Lung microvascular endothelial cell (primary cell): ENCODE data around the gene PARP14. TPM values are rescaled to one million over a fixed set of nuclear protein-coding genes. Genes with fewer than 3 reads are reported as not detected.
A peak's percentile ranks its signal among the peaks of the same experiment; 100 is the strongest.
"Not testable (repeated sequence)": the region's sequence is repeated elsewhere in the genome, so short reads cannot be mapped to it uniquely, and the experiment has no call there.

ENCODE experiments used
- DNase-seq, 2 donors: peaks; one replicate each; pipeline versions ENCODE4 v3.0.0 to v3.0.0-alpha.2; 2010; ENCODE audit warnings: low read depth in 2 of 2
- total RNA-seq: library from RNA; depleted of rRNA; stranded (reverse); fragments of >200 nt; gene quantifications from 2 replicates; pipeline ENCODE4 v1.2.1, GENCODE V29; 2014

Gene PARP14
- 51.6 and 56.7 TPM in 2 replicates for total RNA-seq

GRCh38 chr3:122680475-122681283 lies at the start of gene PARP14:
Gene PARP14, plus strand, starts transcription at chr3:122680839. Its CDS starts 45 bp downstream, at chr3:122680884.
- peak; percentile 81 to 83 for DNase-seq

- DNase-seq, result no peak
Observed at GRCh38 chr3:122635789-122636188, 44.9 kb upstream of the PARP14 start.

- DNase-seq, result no peak
Observed at GRCh38 chr3:122636697-122637096, 43.9 kb upstream of the PARP14 start.

GRCh38 chr3:122640437-122640999 lies 40.1 kb upstream of the PARP14 start:
- no peak for DNase-seq

GRCh38 chr3:122642935-122643334 lies 37.7 kb upstream of the PARP14 start:
- DNase-seq, result no peak

- DNase-seq, result no peak
Observed at GRCh38 chr3:122646146-122646988, 34.3 kb upstream of the PARP14 start.

- DNase-seq, result not testable (repeated sequence)
Observed at GRCh38 chr3:122651233-122651907, 29.3 kb upstream of the PARP14 start.

GRCh38 chr3:122651962-122652361 lies 28.7 kb upstream of the PARP14 start:
- not testable (repeated sequence) for DNase-seq

- not testable (repeated sequence) for DNase-seq
Observed at GRCh38 chr3:122658336-122658735, 22.3 kb upstream of the PARP14 start.

- no peak for DNase-seq
Observed at GRCh38 chr3:122660297-122660974, 20.2 kb upstream of the PARP14 start.

GRCh38 chr3:122661633-122662032 lies 19.0 kb upstream of the PARP14 start:
- DNase-seq, result peak in 1 of 2 donors; percentile 18

- no peak for DNase-seq
Observed at GRCh38 chr3:122662505-122662904, 18.1 kb upstream of the PARP14 start.

- DNase-seq, result no peak
Observed at GRCh38 chr3:122665226-122665786, 15.3 kb upstream of the PARP14 start.

- DNase-seq, result no peak
Observed at GRCh38 chr3:122665881-122666280, 14.8 kb upstream of the PARP14 start.

GRCh38 chr3:122668930-122669730 lies 11.5 kb upstream of the PARP14 start:
- peak in 1 of 2 donors; percentile 8 for DNase-seq

GRCh38 chr3:122671553-122671952 lies 9.1 kb upstream of the PARP14 start:
- DNase-seq, result no peak

- no peak for DNase-seq
Observed at GRCh38 chr3:122674339-122674738, 6.3 kb upstream of the PARP14 start.

- peak in 1 of 2 donors; percentile 34 for DNase-seq
Observed at GRCh38 chr3:122676759-122677158, 3.9 kb upstream of the PARP14 start.

GRCh38 chr3:122677216-122677615 lies 3.4 kb upstream of the PARP14 start:
- no peak for DNase-seq

GRCh38 chr3:122678506-122678905 lies 2.1 kb upstream of the PARP14 start:
- no peak for DNase-seq
